ENCODE data around the gene TRIM56. TPM values are rescaled to one million over a fixed set of nuclear protein-coding genes. Genes with fewer than 3 reads are reported as not detected.
"Not testable (repeated sequence)": the region's sequence is repeated elsewhere in the genome, so short reads cannot be mapped to it uniquely, and the experiment has no call there.

The TRIM56 gene
- total RNA-seq, 1 experiment from 2014 or later: 23.1 TPM

GRCh38 chr7:101112233-101112632, 27.0 kb downstream of the TRIM56 start:
- ATAC-seq: no peak
- no peak for TF ChIP-seq ZNF263 (CRISPR knock-in tag; IDR thresholded peaks at IDR 0.05; ENCODE audit: low read depth)
- TF ChIP-seq ZNF423 (CRISPR knock-in tag; IDR thresholded peaks at IDR 0.05): no peak
- no peak for TF ChIP-seq NR1H2 (CRISPR knock-in tag; IDR thresholded peaks at IDR 0.05)
- TF ChIP-seq EMX1 (CRISPR knock-in tag; IDR thresholded peaks at IDR 0.05): no peak
- no peak for TF ChIP-seq ZNF671 (CRISPR knock-in tag; IDR thresholded peaks at IDR 0.05)
- TF ChIP-seq ZMAT4 (CRISPR knock-in tag; IDR thresholded peaks at IDR 0.05): no peak
- no peak for TF ChIP-seq AR (CRISPR knock-in tag; IDR thresholded peaks at IDR 0.05)
- no peak for TF ChIP-seq JAZF1 (CRISPR knock-in tag; IDR thresholded peaks at IDR 0.05)
- TF ChIP-seq FOXJ3 (CRISPR knock-in tag; IDR thresholded peaks at IDR 0.05; ENCODE audit: borderline replicate concordance): no peak
- TF ChIP-seq ZNF512 (CRISPR knock-in tag; IDR thresholded peaks at IDR 0.05; ENCODE audit: borderline replicate concordance): no peak
- Mint-ChIP-seq H3K4me1 (no peaks in the 10 kb centered on the region), H3K36me3 (no peaks in the 10 kb centered on the region), H3K9me3 (no peaks in the 10 kb centered on the region), H3K27ac (no peak overlapping the region), H3K4me3 (no peak overlapping the region), H3K27me3 (ENCODE audit: low read depth) (no peaks in the 10 kb centered on the region; the same call in 1 of the 2 replicates)
- ChIA-PET POLR2A (no interaction called here), CTCF (interaction anchor here (1.1 to 2.3 kb wide), 3 partner anchors 17 to 80 kb away, joined by 3 to 10 read pairs (median 8); no protein-coding TSS in a partner anchor)
- no peak for DNase-seq (ENCODE audit: low spot score)

DNA sequence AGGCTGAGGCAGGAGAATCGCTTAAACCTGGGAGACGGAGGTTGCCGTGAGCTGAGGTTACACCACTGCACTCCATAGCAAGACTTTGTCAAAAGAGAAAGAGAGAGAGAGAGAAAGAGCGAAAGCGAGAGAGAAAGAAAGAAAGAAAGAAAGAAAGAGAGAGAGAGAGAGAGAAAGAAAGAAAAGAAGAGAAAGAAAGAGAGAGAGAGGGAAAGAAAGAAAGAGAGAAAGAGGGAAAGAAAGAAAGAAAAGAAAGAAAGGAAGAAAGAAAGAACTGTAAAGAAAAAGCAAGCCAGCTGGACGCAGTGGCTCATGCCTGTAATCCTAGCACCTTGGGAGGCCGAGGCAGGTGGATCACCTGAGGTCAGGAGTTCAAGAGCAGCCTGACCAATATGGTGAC, 27.9 kb downstream of the TRIM56 start:
- not testable (repeated sequence) for H3K4me3 Mint-ChIP-seq; DNase-seq (ENCODE audit: low spot score); H3K4me1 Mint-ChIP-seq; H3K27me3 Mint-ChIP-seq (ENCODE audit: low read depth); ATAC-seq; H3K9me3 Mint-ChIP-seq; H3K36me3 Mint-ChIP-seq; H3K27ac Mint-ChIP-seq
- ChIA-PET CTCF (interaction anchor here (2.3 kb wide), 1 partner anchor 31 kb away, joined by 10 read pairs; no protein-coding TSS in a partner anchor), POLR2A (interaction anchor here (0.7 to 0.8 kb wide), 2 partner anchors 8 to 52 kb away, joined by 3 to 5 read pairs; no protein-coding TSS in a partner anchor)

DNA sequence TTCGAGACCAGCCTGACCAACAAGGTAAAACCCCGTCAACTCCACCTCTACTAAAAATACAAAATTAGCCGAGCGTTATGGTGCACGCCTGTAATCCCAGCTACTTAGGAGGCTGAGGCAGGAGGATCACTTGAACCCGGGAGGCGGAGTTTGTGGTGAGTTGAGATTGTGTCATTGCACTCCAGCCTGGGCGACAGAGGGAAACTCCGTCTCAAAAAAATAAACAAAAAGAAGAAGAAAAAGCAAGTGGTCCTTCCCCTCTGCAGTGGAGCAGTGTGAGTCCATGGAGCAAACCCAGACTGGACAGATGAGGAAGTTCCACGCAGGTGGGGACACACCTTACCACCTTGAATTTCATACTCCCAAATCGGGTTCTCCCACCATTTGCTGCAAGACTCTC, 28.6 kb downstream of the TRIM56 start:
- H3K36me3 Mint-ChIP-seq: no peaks in the 10 kb centered on the region
- POLR2A ChIA-PET: interaction anchor here (0.7 to 0.8 kb wide), 2 partner anchors 8 to 51 kb away, joined by 3 to 5 read pairs; no protein-coding TSS in a partner anchor
- no peak overlapping the region for H3K27ac Mint-ChIP-seq
- no peaks in the 10 kb centered on the region; the same call in 1 of the 2 replicates for H3K27me3 Mint-ChIP-seq (ENCODE audit: low read depth)
- no peak for ATAC-seq
- no peaks in the 10 kb centered on the region for H3K4me1 Mint-ChIP-seq
- DNase-seq (ENCODE audit: low spot score): no peak
- TF ChIP-seq CREM (CRISPR knock-in tag; IDR thresholded peaks at IDR 0.05): no peak
- TF ChIP-seq, protein P1, sequence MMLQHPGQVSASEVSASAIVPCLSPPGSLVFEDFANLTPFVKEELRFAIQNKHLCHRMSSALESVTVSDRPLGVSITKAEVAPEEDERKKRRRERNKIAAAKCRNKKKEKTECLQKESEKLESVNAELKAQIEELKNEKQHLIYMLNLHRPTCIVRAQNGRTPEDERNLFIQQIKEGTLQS (CRISPR knock-in tag; conservative IDR thresholded peaks at IDR 0.05): no peak
- no peak for TF ChIP-seq ZNF138 (CRISPR knock-in tag; conservative IDR thresholded peaks at IDR 0.05)
- no peak for TF ChIP-seq ETV6 (CRISPR knock-in tag; IDR thresholded peaks at IDR 0.05)
- no peak for TF ChIP-seq CDX4 (CRISPR knock-in tag; IDR thresholded peaks at IDR 0.05; ENCODE audit: borderline replicate concordance)
- TF ChIP-seq FOXK1 (CRISPR knock-in tag; IDR thresholded peaks at IDR 0.05): no peak
- TF ChIP-seq MYBL2 (CRISPR knock-in tag; IDR thresholded peaks at IDR 0.05): no peak
- no peak for TF ChIP-seq ELF4 (CRISPR knock-in tag; IDR thresholded peaks at IDR 0.05; ENCODE audit: low read depth)
- no peak for TF ChIP-seq OVOL2 (CRISPR knock-in tag; IDR thresholded peaks at IDR 0.05; ENCODE audit: borderline replicate concordance)
- TF ChIP-seq, protein P2, sequence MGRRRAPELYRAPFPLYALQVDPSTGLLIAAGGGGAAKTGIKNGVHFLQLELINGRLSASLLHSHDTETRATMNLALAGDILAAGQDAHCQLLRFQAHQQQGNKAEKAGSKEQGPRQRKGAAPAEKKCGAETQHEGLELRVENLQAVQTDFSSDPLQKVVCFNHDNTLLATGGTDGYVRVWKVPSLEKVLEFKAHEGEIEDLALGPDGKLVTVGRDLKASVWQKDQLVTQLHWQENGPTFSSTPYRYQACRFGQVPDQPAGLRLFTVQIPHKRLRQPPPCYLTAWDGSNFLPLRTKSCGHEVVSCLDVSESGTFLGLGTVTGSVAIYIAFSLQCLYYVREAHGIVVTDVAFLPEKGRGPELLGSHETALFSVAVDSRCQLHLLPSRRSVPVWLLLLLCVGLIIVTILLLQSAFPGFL (CRISPR knock-in tag; IDR thresholded peaks at IDR 0.05; ENCODE audit: borderline replicate concordance): no peak
- no peak for TF ChIP-seq GABPB1 (CRISPR knock-in tag; IDR thresholded peaks at IDR 0.05)
- no peak overlapping the region for H3K4me3 Mint-ChIP-seq
- no peaks in the 10 kb centered on the region for H3K9me3 Mint-ChIP-seq
- CTCF ChIA-PET: no interaction called here
